OCI-LY1 (cell line): Measurements from ENCODE around the gene SNTG2.

Experiments used
- EZH2 ChIP-seq: fragments of 200-600 bp; sonication (generic), shearing (Covaris generic); IDR thresholded peaks from 2 replicates; pipeline ENCODE4 v1.8.0; 2017; ENCODE audit warnings: borderline replicate concordance, mixed run types, mild to moderate bottlenecking, antibody characterized with exemption, low read length, moderate library complexity, mixed read lengths
- TF ChIP-seq, protein P1 (sequence below): fragments of 200-600 bp; sonication (generic), shearing (Covaris generic); IDR thresholded peaks from 2 replicates; pipeline ENCODE4 v1.5.1; 2017; ENCODE audit warnings: mild to moderate bottlenecking, antibody characterized with exemption, low read length, moderate library complexity, mixed read lengths

- TF ChIP-seq, protein P1, sequence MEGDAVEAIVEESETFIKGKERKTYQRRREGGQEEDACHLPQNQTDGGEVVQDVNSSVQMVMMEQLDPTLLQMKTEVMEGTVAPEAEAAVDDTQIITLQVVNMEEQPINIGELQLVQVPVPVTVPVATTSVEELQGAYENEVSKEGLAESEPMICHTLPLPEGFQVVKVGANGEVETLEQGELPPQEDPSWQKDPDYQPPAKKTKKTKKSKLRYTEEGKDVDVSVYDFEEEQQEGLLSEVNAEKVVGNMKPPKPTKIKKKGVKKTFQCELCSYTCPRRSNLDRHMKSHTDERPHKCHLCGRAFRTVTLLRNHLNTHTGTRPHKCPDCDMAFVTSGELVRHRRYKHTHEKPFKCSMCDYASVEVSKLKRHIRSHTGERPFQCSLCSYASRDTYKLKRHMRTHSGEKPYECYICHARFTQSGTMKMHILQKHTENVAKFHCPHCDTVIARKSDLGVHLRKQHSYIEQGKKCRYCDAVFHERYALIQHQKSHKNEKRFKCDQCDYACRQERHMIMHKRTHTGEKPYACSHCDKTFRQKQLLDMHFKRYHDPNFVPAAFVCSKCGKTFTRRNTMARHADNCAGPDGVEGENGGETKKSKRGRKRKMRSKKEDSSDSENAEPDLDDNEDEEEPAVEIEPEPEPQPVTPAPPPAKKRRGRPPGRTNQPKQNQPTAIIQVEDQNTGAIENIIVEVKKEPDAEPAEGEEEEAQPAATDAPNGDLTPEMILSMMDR = no peak
- no peak for TF ChIP-seq EZH2
Measured at GRCh38 chr2:1203772-1204171, 253.1 kb downstream of the SNTG2 start.
